Measurements from ENCODE around the gene ITSN2.

ITSN2 gene

GRCh38 chr2:24285484-24286152 lies 74.7 kb downstream of the ITSN2 start:
- no peak for DNase-seq (ENCODE audit: insufficient read length, low spot score)
- no peak for TF ChIP-seq CTCF (IDR thresholded peaks at IDR 0.05; ENCODE audit: insufficient read depth, missing control alignments)

GRCh38 chr2:24280645-24281044 lies 79.7 kb downstream of the ITSN2 start:
- no peak for DNase-seq (ENCODE audit: insufficient read length, low spot score)
- no peak for FAIRE-seq
- no peak for TF ChIP-seq CTCF (IDR thresholded peaks at IDR 0.05; ENCODE audit: insufficient read depth, missing control alignments)

More at GRCh38 chr2:24285484-24286152, 74.7 kb downstream of the ITSN2 start:
- no peak for FAIRE-seq

- FAIRE-seq: no peak
- DNase-seq (ENCODE audit: insufficient read length, low spot score): no peak
- no peak for TF ChIP-seq CTCF (IDR thresholded peaks at IDR 0.05; ENCODE audit: insufficient read depth, missing control alignments)
Observed at GRCh38 chr2:24280161-24280560, 80.2 kb downstream of the ITSN2 start.

GRCh38 chr2:24276349-24276899 lies 83.9 kb downstream of the ITSN2 start:
- FAIRE-seq (no peak), DNase-seq (ENCODE audit: insufficient read length, low spot score) (no peak)
- TF ChIP-seq CTCF (IDR thresholded peaks at IDR 0.05; ENCODE audit: insufficient read depth, missing control alignments): no peak

GRCh38 chr2:24274809-24275208 lies 85.5 kb downstream of the ITSN2 start:
- no peak for TF ChIP-seq CTCF (IDR thresholded peaks at IDR 0.05; ENCODE audit: insufficient read depth, missing control alignments)
- no peak for FAIRE-seq
- no peak for DNase-seq (ENCODE audit: insufficient read length, low spot score)

- FAIRE-seq (no peak), DNase-seq (ENCODE audit: insufficient read length, low spot score) (no peak)
- TF ChIP-seq CTCF (IDR thresholded peaks at IDR 0.05; ENCODE audit: insufficient read depth, missing control alignments): no peak
Observed at GRCh38 chr2:24273598-24273997, 86.7 kb downstream of the ITSN2 start.

- FAIRE-seq (no peak), DNase-seq (ENCODE audit: insufficient read length, low spot score) (no peak)
- no peak for TF ChIP-seq CTCF (IDR thresholded peaks at IDR 0.05; ENCODE audit: insufficient read depth, missing control alignments)
Observed at GRCh38 chr2:24272907-24273306, 87.4 kb downstream of the ITSN2 start.

All from D721Med (cell line).